Measurements from ENCODE around the gene RAP2C. TPM values are rescaled to one million over a fixed set of nuclear protein-coding genes. Genes with fewer than 3 reads are reported as not detected.
A peak's percentile ranks its signal among the peaks of the same experiment; 100 is the strongest.

RAP2C gene
- polyA plus RNA-seq, 4 donors = 10.8 to 38.4 (median 18.4) TPM

- Histone ChIP-seq H3K27me3 (ENCODE audit: control insufficient read depth in 3 of 3, insufficient read depth in 3 of 3, low read length in 3 of 3) (no peaks in the 10 kb centered on the region), H3K4me1 (ENCODE audit: control insufficient read depth in 3 of 3, insufficient read depth in 2 of 3, low read depth in 1 of 3, low read length in 2 of 3) (no peaks in the 10 kb centered on the region), H3K9me3 (ENCODE audit: control insufficient read depth in 2 of 2, insufficient read depth in 1 of 2, low read depth in 1 of 2, low read length in 1 of 2) (no peaks in the 10 kb centered on the region), H3K27ac (ENCODE audit: low read depth in 1 of 3, low read length in 2 of 3) (no peak overlapping the region), H3K4me3 (ENCODE audit: low read depth in 1 of 3, low read length in 3 of 3) (no peak overlapping the region), H3K36me3 (ENCODE audit: control insufficient read depth in 3 of 3, insufficient read depth in 2 of 3, low read depth in 1 of 3, low read length in 3 of 3) (no peaks in the 10 kb centered on the region)
- no peak for FAIRE-seq
- DNase-seq = no peak
- 84 to 90% (median 87%) methylated on average over 2 of the region's 2 CpGs for WGBS, 3 donors
Measured at GRCh38 chrX:132231587-132231986, 12.3 kb upstream of the RAP2C start.

GRCh38 chrX:132227383-132228112, 8.3 kb upstream of the RAP2C start:
- DNase-seq (no peak), FAIRE-seq (no peak)
- Histone ChIP-seq H3K9me3 (ENCODE audit: control insufficient read depth in 2 of 2, insufficient read depth in 1 of 2, low read depth in 1 of 2, low read length in 1 of 2) (no peaks in the 10 kb centered on the region), H3K4me3 (ENCODE audit: low read depth in 1 of 3, low read length in 3 of 3) (no peak overlapping the region), H3K4me1 (ENCODE audit: control insufficient read depth in 3 of 3, insufficient read depth in 2 of 3, low read depth in 1 of 3, low read length in 2 of 3) (no peaks in the 10 kb centered on the region), H3K27me3 (ENCODE audit: control insufficient read depth in 3 of 3, insufficient read depth in 3 of 3, low read length in 3 of 3) (no peaks in the 10 kb centered on the region), H3K36me3 (ENCODE audit: control insufficient read depth in 3 of 3, insufficient read depth in 2 of 3, low read depth in 1 of 3, low read length in 3 of 3) (no peaks in the 10 kb centered on the region), H3K27ac (ENCODE audit: low read depth in 1 of 3, low read length in 2 of 3) (no peak overlapping the region)
- WGBS, 3 donors = 52 to 83% (median 70%) methylated on average over 5 of the region's 5 CpGs

DNA sequence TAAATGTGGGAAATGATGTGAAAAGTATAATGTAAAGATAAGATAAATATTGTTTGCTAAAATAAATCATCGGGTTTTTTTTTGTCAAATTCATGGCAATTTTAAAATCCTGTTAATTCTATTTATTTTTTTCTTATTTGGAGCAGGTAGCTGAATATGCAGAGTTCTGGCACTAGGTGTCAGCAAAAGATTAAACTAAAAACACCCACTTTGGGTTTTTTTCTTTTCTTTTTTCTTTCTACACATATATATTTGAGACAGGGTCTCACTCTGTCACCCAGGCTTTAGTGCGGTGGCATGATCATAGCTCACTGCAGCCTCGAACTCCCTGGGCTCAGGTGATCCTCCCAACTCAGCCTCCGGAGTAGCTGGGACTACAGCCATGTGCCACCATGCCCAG, 6.9 kb upstream of the RAP2C start:
- no peaks in the 10 kb centered on the region for H3K27me3 ChIP-seq (ENCODE audit: control insufficient read depth in 3 of 3, insufficient read depth in 3 of 3, low read length in 3 of 3)
- H3K36me3 ChIP-seq (ENCODE audit: control insufficient read depth in 3 of 3, insufficient read depth in 2 of 3, low read depth in 1 of 3, low read length in 3 of 3) = no peaks in the 10 kb centered on the region
- DNase-seq = no peak
- no peak overlapping the region for H3K4me3 ChIP-seq (ENCODE audit: low read depth in 1 of 3, low read length in 3 of 3)
- H3K9me3 ChIP-seq (ENCODE audit: control insufficient read depth in 2 of 2, insufficient read depth in 1 of 2, low read depth in 1 of 2, low read length in 1 of 2) = no peaks in the 10 kb centered on the region
- H3K27ac ChIP-seq (ENCODE audit: low read depth in 1 of 3, low read length in 2 of 3) = no peak overlapping the region
- FAIRE-seq = no peak
- no peaks in the 10 kb centered on the region for H3K4me1 ChIP-seq (ENCODE audit: control insufficient read depth in 3 of 3, insufficient read depth in 2 of 3, low read depth in 1 of 3, low read length in 2 of 3)
- WGBS, 3 donors = 67 to 74% (median 69%) methylated on average over 4 of the region's 4 CpGs

DNA sequence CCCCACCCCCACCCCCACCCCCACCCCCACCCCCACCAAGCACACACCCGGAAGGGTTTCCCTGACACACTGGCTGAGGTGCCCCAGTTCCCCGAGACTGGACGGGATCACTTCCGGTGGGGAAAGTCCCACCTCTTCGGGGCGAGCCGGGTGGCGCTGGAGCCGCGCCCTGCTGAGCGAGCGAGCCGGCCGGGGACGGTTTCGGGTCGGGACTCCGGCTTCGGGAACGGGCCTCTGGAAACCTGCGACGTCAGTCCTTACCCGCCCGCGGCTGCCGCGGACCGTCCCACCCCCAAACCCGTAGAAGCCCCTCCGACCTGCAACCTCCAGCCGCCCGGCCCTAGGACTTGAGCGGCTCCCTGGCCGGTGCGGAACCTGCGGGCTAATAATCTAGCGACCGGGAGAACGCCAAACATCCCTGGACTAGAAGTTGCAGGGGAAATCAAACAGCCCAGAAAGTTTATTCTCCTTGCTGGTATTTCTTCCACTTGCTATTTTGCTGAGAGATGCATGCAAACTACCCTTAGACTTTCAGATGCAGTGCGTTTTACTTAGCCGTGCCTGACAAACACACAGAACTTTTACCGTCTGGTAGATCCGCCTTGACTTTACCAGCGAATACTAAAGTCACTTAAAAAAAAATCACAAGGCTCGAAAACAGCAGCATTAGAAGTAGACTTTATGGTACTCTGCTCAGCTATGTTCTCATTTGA, 991 bp downstream of the RAP2C start:
- WGBS, 3 donors = 0 to 33% (median 16%) methylated on average over 6 to 45 of the region's 45 CpGs
- Histone ChIP-seq H3K9me3 (ENCODE audit: control insufficient read depth in 2 of 2, insufficient read depth in 1 of 2, low read depth in 1 of 2, low read length in 1 of 2) (no peaks in the 10 kb centered on the region), H3K4me3 (ENCODE audit: low read depth in 1 of 3, low read length in 3 of 3) (peak overlapping the region; percentile 40 to 89 (median 85)), H3K27ac (ENCODE audit: low read depth in 1 of 3, low read length in 2 of 3) (peak overlapping the region; percentile 81 to 96 (median 93)), H3K27me3 (ENCODE audit: control insufficient read depth in 3 of 3, insufficient read depth in 3 of 3, low read length in 3 of 3) (no peaks in the 10 kb centered on the region), H3K4me1 (ENCODE audit: control insufficient read depth in 3 of 3, insufficient read depth in 2 of 3, low read depth in 1 of 3, low read length in 2 of 3) (peaks cover 0 to 9% (median 0%) of the 10 kb centered on the region in 3 donors), H3K36me3 (ENCODE audit: control insufficient read depth in 3 of 3, insufficient read depth in 2 of 3, low read depth in 1 of 3, low read length in 3 of 3) (no peaks in the 10 kb centered on the region)
- DNase-seq (peak; percentile 86 to 88), FAIRE-seq (no peak)

DNA sequence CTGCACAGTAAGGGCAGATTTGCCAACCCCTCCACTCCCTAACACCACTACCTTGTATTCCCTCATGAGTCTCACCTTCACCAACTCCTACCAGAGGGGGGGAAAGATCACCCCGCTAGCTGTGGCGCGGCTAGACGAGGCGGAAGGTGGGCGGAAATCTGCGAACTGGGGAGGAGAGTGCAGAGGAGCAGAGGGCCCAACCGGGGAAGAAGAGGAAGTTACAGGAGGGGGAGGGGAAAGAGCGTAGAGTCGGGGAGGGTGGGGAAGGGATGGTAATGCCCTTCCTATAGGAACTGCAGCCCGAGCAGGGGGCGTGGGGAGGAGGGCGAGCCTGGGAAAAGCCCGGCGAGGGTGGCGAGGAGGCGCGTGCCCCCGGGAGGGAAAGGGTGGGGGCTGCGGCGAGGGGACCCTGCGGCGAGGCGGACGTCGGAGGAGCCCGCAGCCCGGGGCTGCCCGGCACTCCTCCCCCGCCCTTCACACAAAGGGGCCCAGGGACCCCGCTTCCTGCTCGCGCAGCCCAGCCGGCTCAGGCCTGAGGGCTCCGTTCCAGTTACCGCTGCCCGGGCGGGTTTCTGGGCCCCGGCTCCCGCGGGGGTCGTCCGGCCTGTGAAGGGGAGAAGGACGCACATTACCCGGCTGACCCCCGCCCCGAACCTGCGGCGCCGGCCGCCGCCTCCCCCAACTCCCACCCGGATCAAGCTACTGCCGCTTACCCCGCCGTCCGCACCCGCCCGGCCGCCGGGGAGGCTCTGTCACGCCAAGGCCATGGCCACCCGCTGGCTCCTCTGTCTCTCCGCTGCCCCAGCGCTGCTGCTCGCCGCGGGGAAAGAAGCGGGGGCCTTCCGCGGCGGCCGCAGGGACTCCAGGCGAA, 1.8 kb downstream of the RAP2C start:
- no peak for FAIRE-seq
- WGBS, 3 donors = 1 to 33% (median 3%) methylated on average over 11 to 73 of the region's 74 CpGs

DNA sequence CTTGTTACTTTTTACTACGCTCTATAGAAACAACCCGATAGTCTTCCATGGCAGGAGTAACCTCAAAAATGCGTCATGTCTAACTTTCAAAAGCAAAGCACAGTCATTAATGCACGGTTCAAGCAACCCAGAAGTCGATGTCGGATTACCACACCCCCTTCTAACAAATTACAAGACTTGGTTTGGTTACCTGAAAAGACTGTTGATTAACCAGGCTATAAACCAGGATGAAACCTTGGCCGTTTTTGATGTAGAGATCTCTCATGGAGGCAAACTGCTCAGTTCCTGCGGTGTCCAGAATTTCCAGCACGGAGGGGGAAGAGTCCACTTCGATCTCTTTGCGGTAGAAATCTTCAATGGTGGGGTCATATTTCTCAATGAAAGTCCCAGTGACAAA, 2.4 kb downstream of the RAP2C start:
- H3K36me3 ChIP-seq (ENCODE audit: control insufficient read depth in 3 of 3, insufficient read depth in 2 of 3, low read depth in 1 of 3, low read length in 3 of 3) = peaks cover 0 to 2% (median 2%) of the 10 kb centered on the region in 3 donors
- no peaks in the 10 kb centered on the region for H3K27me3 ChIP-seq (ENCODE audit: control insufficient read depth in 3 of 3, insufficient read depth in 3 of 3, low read length in 3 of 3)
- no peak for FAIRE-seq
- H3K27ac ChIP-seq (ENCODE audit: low read depth in 1 of 3, low read length in 2 of 3) = peak overlapping the region; percentile 86 to 96 (median 88)
- H3K4me1 ChIP-seq (ENCODE audit: control insufficient read depth in 3 of 3, insufficient read depth in 2 of 3, low read depth in 1 of 3, low read length in 2 of 3) = peaks cover 0 to 9% (median 0%) of the 10 kb centered on the region in 3 donors
- peak overlapping the region; percentile 61 to 89 (median 85) for H3K4me3 ChIP-seq (ENCODE audit: low read depth in 1 of 3, low read length in 3 of 3)
- peak in 1 of 2 donors; percentile 46 for DNase-seq
- 0 to 31% (median 9%) methylated on average over 11 of the region's 11 CpGs for WGBS, 3 donors
- no peaks in the 10 kb centered on the region for H3K9me3 ChIP-seq (ENCODE audit: control insufficient read depth in 2 of 2, insufficient read depth in 1 of 2, low read depth in 1 of 2, low read length in 1 of 2)

More for the DNA sequence above, 1.8 kb downstream of the RAP2C start:
- Histone ChIP-seq H3K4me3 (ENCODE audit: low read depth in 1 of 3, low read length in 3 of 3) (peak overlapping the region; percentile 61 to 89 (median 85)), H3K27me3 (ENCODE audit: control insufficient read depth in 3 of 3, insufficient read depth in 3 of 3, low read length in 3 of 3) (no peaks in the 10 kb centered on the region), H3K4me1 (ENCODE audit: control insufficient read depth in 3 of 3, insufficient read depth in 2 of 3, low read depth in 1 of 3, low read length in 2 of 3) (peaks cover 0 to 9% (median 0%) of the 10 kb centered on the region in 3 donors), H3K36me3 (ENCODE audit: control insufficient read depth in 3 of 3, insufficient read depth in 2 of 3, low read depth in 1 of 3, low read length in 3 of 3) (peaks cover 0 to 2% (median 2%) of the 10 kb centered on the region in 3 donors), H3K27ac (ENCODE audit: low read depth in 1 of 3, low read length in 2 of 3) (peak overlapping the region; percentile 86 to 96 (median 88)), H3K9me3 (ENCODE audit: control insufficient read depth in 2 of 2, insufficient read depth in 1 of 2, low read depth in 1 of 2, low read length in 1 of 2) (no peaks in the 10 kb centered on the region)
- peak; percentile 80 to 89 for DNase-seq

- H3K27ac ChIP-seq (ENCODE audit: low read depth in 1 of 3, low read length in 2 of 3) = peak overlapping the region in 1 of 3 donors; percentile 96
- FAIRE-seq = no peak
- H3K4me3 ChIP-seq (ENCODE audit: low read depth in 1 of 3, low read length in 3 of 3) = peak overlapping the region in 2 of 3 donors; percentile 85 to 89
- 1 to 22% (median 6%) methylated on average over 8 of the region's 8 CpGs for WGBS, 3 donors
- H3K9me3 ChIP-seq (ENCODE audit: control insufficient read depth in 2 of 2, insufficient read depth in 1 of 2, low read depth in 1 of 2, low read length in 1 of 2) = no peaks in the 10 kb centered on the region
- H3K36me3 ChIP-seq (ENCODE audit: control insufficient read depth in 3 of 3, insufficient read depth in 2 of 3, low read depth in 1 of 3, low read length in 3 of 3) = peaks cover 0 to 2% (median 2%) of the 10 kb centered on the region in 3 donors
- no peaks in the 10 kb centered on the region for H3K27me3 ChIP-seq (ENCODE audit: control insufficient read depth in 3 of 3, insufficient read depth in 3 of 3, low read length in 3 of 3)
- DNase-seq = peak in 1 of 2 donors; percentile 29
- peaks cover 0 to 9% (median 0%) of the 10 kb centered on the region in 3 donors for H3K4me1 ChIP-seq (ENCODE audit: control insufficient read depth in 3 of 3, insufficient read depth in 2 of 3, low read depth in 1 of 3, low read length in 2 of 3)
Measured at GRCh38 chrX:132216283-132216682, 3.0 kb downstream of the RAP2C start.

GRCh38 chrX:132214518-132214917, 4.7 kb downstream of the RAP2C start:
- FAIRE-seq (no peak), DNase-seq (no peak)
- Histone ChIP-seq H3K36me3 (ENCODE audit: control insufficient read depth in 3 of 3, insufficient read depth in 2 of 3, low read depth in 1 of 3, low read length in 3 of 3) (peaks cover 0 to 2% (median 2%) of the 10 kb centered on the region in 3 donors), H3K27ac (ENCODE audit: low read depth in 1 of 3, low read length in 2 of 3) (no peak overlapping the region), H3K4me1 (ENCODE audit: control insufficient read depth in 3 of 3, insufficient read depth in 2 of 3, low read depth in 1 of 3, low read length in 2 of 3) (peaks cover 0 to 7% (median 0%) of the 10 kb centered on the region in 3 donors), H3K27me3 (ENCODE audit: control insufficient read depth in 3 of 3, insufficient read depth in 3 of 3, low read length in 3 of 3) (no peaks in the 10 kb centered on the region), H3K4me3 (ENCODE audit: low read depth in 1 of 3, low read length in 3 of 3) (no peak overlapping the region), H3K9me3 (ENCODE audit: control insufficient read depth in 2 of 2, insufficient read depth in 1 of 2, low read depth in 1 of 2, low read length in 1 of 2) (no peaks in the 10 kb centered on the region)
- 41 to 69% (median 67%) methylated on average over 2 of the region's 2 CpGs for WGBS, 3 donors

Data from small intestine (tissue), 7 donors.